NT2/D1 (cell line): ENCODE measurements around the gene LHFPL3.
"Not testable (repeated sequence)": the region's sequence is repeated elsewhere in the genome, so short reads cannot be mapped to it uniquely, and the experiment has no call there.

Experiments
- SUZ12 ChIP-seq: IDR thresholded peaks from 2 replicates; pipeline ENCODE4 v1.6.1; 2011; ENCODE audit not compliant: insufficient read length, insufficient read depth; ENCODE audit errors: extremely low read depth
- YY1 ChIP-seq: IDR thresholded peaks from 2 replicates; pipeline ENCODE4 v1.6.1; 2011; ENCODE audit not compliant: insufficient read length, insufficient read depth
- ZNF274 ChIP-seq: IDR thresholded peaks from 2 replicates; pipeline ENCODE4 v1.6.1; 2011; ENCODE audit warnings: mild to moderate bottlenecking, low read depth, low read length

DNA sequence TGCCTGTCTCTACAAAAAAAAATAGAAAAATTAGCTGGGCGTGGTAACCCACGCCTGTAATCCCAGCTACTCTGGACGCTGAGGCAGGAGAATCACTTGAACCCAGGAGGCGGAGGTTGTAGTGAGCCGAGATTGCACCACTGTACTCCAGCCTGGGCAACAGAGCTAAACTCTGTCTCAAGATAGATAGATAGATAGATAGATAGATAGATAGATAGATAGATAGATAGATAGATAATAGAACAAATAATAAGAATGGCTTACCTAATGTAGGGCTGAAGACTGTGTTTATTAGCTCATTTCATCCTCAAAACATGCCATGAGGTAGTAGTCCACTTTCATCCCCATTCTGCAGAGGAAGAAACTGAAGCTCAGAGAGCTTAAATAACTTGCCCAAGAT lies 597.8 kb downstream of the LHFPL3 start:
- not testable (repeated sequence) for TF ChIP-seq YY1, ZNF274, SUZ12
